GM19468 (cell line): ENCODE measurements around the gene MYO7B.
A peak's percentile ranks its signal among the peaks of the same experiment; 100 is the strongest.
"Not testable (repeated sequence)": the region's sequence is repeated elsewhere in the genome, so short reads cannot be mapped to it uniquely, and the experiment has no call there.

Experiments used
- ATAC-seq: cut with Tn5 transposase; IDR thresholded peaks from one replicate; pipeline ENCODE4 v1.9.1; 2021; ENCODE audit warnings: mild to moderate bottlenecking, moderate library complexity, moderate number of reproducible peaks; ENCODE audit not compliant: unreplicated experiment; ENCODE audit errors: extremely low read depth

MYO7B gene

GRCh38 chr2:127570282-127571250 lies 35.1 kb downstream of the MYO7B start:
- ATAC-seq, result no peak

- ATAC-seq, result not testable (repeated sequence)
Observed at GRCh38 chr2:127572352-127572751, 36.9 kb downstream of the MYO7B start.

- no peak for ATAC-seq
Observed at GRCh38 chr2:127572841-127573240, 37.4 kb downstream of the MYO7B start.

GRCh38 chr2:127573298-127573697 lies 37.8 kb downstream of the MYO7B start:
- ATAC-seq, result no peak

- no peak for ATAC-seq
Observed at GRCh38 chr2:127573771-127574170, 38.3 kb downstream of the MYO7B start.

GRCh38 chr2:127574656-127575055 lies 39.2 kb downstream of the MYO7B start:
- no peak for ATAC-seq

GRCh38 chr2:127575185-127575765 lies 39.8 kb downstream of the MYO7B start:
- ATAC-seq, result no peak

GRCh38 chr2:127575941-127576432 lies 40.5 kb downstream of the MYO7B start:
- ATAC-seq, result no peak

GRCh38 chr2:127576433-127577207 lies 41.1 kb downstream of the MYO7B start:
- ATAC-seq, result no peak

- ATAC-seq, result no peak
Observed at GRCh38 chr2:127577208-127577475, 41.7 kb downstream of the MYO7B start.

GRCh38 chr2:127577503-127577902 lies 42.0 kb downstream of the MYO7B start:
- ATAC-seq, result no peak

GRCh38 chr2:127577973-127578372 lies 42.5 kb downstream of the MYO7B start:
- peak; percentile 42 for ATAC-seq

GRCh38 chr2:127578411-127578810 lies 42.9 kb downstream of the MYO7B start:
- ATAC-seq, result no peak

GRCh38 chr2:127579231-127579630 lies 43.7 kb downstream of the MYO7B start:
- no peak for ATAC-seq

GRCh38 chr2:127580167-127581049 lies 44.9 kb downstream of the MYO7B start:
- ATAC-seq, result no peak

- no peak for ATAC-seq
Observed at GRCh38 chr2:127581050-127581345, 45.5 kb downstream of the MYO7B start.

- no peak for ATAC-seq
Observed at GRCh38 chr2:127581516-127582490, 46.3 kb downstream of the MYO7B start.

GRCh38 chr2:127582863-127583861 lies 47.7 kb downstream of the MYO7B start:
- ATAC-seq, result no peak
